Head of caudate nucleus (tissue), 42 donors: ENCODE data around the gene SLC25A34.

Source experiments
- DNase-seq, 42 donors: peaks; one replicate each; pipeline versions ENCODE4 v3.0.0 to v3.0.0-alpha.2; 2020 to 2021; ENCODE audit warnings: mixed read lengths in 7 of 42
- intact Hi-C: fragments of 100-400 bp; cut with DNase I; formaldehyde crosslinking; loops from one replicate; pipeline ENCODE4 v1.15.0; 2022

Gene SLC25A34

GRCh38 chr1:15764269-15764764 lies 28.3 kb downstream of the SLC25A34 start:
- DNase-seq: no peak
- intact Hi-C loops: no loop called here

DNA sequence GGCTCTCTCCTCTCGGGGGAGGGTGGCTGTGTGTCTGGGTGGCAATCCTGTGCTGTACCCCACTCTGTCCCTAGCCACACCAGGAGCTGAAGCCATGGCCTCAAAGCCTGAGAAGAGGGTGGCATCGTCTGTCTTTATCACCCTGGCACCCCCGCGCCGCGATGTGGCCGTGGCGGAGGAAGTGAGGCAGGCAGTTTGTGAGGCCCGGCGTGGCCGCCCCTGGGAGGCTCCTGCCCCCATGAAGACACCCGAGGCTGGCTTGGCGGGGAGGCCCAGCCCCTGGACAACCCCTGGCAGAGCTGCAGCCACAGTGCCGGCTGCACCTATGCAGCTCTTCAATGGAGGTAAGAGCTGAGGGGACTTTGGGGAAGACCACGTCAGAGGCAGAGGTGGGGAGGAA lies 28.8 kb downstream of the SLC25A34 start:
- intact Hi-C loops: no loop called here
- DNase-seq: no peak

GRCh38 chr1:15765495-15766194 lies 29.6 kb downstream of the SLC25A34 start:
- intact Hi-C loops: no loop called here
- peak in 9 of 42 donors; percentile 11 to 60 (median 30) for DNase-seq

DNA sequence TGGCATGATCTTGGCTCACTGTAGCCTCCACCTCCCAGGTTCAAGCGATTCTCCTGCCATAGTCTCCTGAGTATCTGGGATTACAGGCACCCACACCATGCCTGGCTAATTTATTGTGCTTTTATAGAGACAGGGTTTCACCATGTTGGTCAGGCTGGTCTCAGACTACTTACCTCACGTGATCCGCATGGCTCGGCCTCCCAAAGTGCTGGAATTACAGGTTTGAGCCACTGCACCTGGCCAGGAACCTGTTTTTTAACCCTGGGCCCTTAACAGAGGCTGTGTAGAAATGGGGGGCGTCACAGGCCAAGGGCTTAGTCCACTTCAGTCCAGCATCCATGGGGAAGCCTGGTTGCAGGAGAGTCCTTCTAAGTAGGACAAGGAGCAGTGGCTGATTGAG lies 31.9 kb downstream of the SLC25A34 start:
- intact Hi-C loops: no loop called here

DNA sequence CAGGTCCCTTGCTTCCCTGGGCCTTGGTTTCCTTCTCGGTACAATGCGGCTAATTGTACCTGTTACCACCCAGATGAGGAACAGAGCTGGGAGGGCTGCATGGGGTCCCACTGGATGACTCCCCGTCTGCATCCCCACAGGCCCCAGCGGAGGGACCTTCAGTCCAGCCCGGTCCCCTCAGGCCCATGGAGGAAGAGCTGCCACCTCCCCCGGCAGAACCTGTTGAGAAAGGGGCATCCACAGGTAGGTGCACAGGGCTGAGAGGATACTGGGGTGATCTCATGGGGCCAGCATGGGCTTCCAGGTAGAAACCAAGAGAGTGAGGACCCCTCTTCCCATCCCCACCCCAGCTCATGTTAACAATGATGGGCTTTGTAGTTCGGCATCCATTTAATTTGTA lies 32.3 kb downstream of the SLC25A34 start:
- intact Hi-C loops: no loop called here
- no peak for DNase-seq

More for the DNA sequence above, 31.9 kb downstream of the SLC25A34 start:
- DNase-seq: no peak

DNA sequence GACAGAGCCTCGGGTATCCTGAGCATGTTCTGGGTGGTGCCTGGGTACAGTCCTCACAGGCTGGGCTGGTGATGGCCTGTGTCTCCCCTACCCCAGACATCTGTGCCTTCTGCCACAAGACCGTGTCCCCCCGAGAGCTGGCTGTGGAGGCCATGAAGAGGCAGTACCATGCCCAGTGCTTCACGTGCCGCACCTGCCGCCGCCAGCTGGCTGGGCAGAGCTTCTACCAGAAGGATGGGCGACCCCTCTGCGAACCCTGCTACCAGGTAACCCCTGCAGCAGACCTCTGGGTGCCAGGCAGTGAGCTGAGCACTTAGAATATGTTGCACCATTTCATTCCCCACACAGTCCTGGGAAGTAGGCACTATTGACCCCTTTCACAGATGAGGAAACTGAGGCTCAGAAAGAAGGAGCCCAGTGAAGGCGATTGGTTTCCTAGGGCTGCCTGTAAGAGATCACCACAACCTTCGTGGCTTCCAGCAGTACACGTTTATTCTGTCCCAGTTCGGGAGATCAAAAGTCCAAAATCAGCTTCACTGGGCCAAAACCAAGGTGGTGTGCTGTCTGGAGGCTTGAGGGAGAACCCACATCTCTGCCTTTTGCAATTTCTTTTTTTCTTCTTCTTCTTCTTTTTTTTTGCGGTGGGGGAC lies 34.4 kb downstream of the SLC25A34 start:
- no peak for DNase-seq
- intact Hi-C loops: no loop called here

DNA sequence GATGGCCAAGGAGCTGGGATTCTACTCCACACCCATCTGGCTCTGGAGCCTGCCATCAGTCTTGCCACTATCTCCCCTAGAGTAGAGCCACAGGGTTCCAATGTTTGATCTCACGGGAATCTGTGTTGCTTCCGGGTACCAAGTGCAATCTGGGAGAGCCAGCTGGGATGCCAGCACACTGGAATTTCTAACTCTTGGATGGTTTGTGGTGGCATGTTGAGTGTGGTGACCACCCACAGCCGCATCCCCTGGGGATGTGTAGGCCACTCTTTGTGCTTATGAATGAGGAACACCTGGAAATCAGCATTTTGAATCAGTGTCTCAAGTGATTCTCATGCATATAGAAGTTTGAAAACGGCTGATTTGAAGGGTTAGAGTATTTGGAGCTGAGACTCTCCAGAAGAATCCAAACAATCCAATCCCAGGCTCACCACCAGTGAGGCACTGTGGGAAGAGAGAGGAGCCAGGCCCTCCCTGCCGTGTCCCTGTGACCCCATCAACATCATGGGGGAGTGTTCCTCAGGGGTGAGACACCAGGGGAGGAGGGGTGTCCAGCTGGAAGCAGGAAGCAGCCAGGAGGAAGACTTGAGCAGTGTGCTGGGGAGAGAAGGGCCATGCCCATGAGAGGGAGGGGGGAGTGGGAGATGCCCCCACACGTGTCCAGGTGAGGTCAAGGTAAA lies 35.9 kb downstream of the SLC25A34 start:
- no peak for DNase-seq
- intact Hi-C loops: no loop called here

DNA sequence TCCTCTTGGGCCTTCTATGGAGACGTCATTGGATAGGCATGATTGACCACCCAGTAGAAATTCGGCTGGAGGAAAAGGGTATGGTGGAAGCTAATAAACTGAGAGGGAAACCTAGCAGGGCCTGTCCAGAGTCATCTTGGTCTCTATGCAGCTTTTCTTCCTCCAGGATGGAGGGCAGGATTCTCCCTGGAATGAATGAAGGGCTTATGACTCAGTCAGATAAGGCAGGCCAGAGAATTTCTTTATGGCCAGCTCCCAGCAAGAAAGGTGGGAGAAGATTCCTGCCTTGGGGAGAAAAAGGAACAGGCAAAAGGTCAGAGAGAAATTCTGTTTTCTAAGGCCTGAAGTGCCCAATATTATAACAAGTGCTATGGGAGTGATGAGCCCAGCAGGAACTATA lies 39.6 kb downstream of the SLC25A34 start:
- DNase-seq: no peak
- intact Hi-C loops: no loop called here

- intact Hi-C loops: no loop called here
- DNase-seq: no peak
Measured at GRCh38 chr1:15777909-15778707, 42.0 kb downstream of the SLC25A34 start.

DNA sequence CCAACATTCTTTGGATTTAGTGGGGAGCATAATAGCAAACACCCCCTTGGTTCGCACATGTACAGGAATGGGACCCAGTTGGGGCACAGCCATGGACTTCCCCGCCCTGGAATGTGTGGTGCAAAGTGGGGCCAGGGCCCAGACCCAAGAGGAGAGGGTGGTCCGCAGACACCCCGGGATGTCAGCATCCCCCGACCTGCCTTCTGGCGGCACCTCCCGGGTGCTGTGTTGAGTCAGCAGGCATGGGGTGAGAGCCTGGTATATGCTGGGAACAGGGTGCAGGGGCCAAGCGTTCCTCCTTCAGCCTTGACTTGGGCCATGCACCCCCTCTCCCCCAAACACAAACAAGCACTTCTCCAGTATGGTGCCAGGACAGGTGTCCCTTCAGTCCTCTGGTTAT lies 49.6 kb downstream of the SLC25A34 start:
- intact Hi-C loops: no loop called here
- no peak for DNase-seq

- peak in 2 of 42 donors; percentile 16 to 38 for DNase-seq
Measured at GRCh38 chr1:15786581-15786980, 50.5 kb downstream of the SLC25A34 start.

DNA sequence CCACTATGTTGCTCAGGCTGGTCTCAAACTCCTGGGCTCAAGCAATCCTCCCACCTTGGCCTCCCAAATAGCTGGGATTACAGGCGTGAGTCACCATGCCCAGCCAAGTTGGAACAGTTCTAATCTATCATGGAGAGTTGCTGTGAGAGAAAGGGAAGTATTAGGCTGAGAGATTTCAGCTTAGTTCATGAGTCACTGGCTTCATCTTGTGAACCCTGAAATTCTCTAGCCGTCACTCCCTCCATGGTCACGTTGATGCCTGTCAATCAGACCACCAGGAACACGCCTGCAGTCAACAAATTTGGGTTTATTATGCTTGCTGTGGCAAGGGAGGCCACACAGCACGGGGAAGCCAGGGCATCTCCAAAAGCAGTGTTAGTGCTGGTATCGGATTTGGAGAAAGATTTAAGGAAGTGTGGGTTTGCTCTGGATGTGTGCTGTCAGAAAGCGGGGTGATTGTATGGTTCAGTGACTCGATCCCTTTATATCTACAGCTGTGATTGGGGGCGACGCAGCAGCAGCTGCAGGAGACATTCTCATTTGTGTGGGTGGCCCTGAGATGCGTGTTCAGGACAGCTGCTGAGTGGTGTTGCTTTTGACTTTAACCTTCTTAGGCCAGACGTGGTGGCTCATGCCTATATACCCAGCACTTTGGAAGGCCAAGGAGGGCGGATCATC lies 52.7 kb downstream of the SLC25A34 start:
- DNase-seq: peak in 23 of 42 donors; percentile 7 to 67 (median 31)
- intact Hi-C loops: no loop called here

More at GRCh38 chr1:15786581-15786980, 50.5 kb downstream of the SLC25A34 start:
- intact Hi-C loops: no loop called here
